HEK293 (cell line): ENCODE results near the gene FARSA.

Experiments
- CTCF ChIA-PET: fragments of 350-600 bp; formaldehyde crosslinking; extraction: SDS; loops from one replicate; lab custom pipeline; 2021; ENCODE audit warnings: antibody characterized with exemption; lab: Yijun Ruan, JAX
- POLR2A ChIA-PET: fragments of 300-600 bp; formaldehyde crosslinking; extraction: SDS; loops from one replicate; lab custom pipeline; 2020; ENCODE audit warnings: antibody characterized with exemption, inconsistent platforms; lab: Yijun Ruan, JAX
- H3K27ac ChIP-seq: fragments of 200-500 bp; sonication (Bioruptor generic); 2 replicates; pipeline ENCODE4 v1.5.1; 2014; ENCODE audit warnings: low read depth, low read length, control low read depth, inconsistent platforms; ENCODE audit errors: extremely low read depth
- H3K36me3 ChIP-seq, 2 experiments: fragments of 200-500 bp in 1 of 2; sonication (Bioruptor generic) in 1 of 2; 1 replicate in 1 of 2; 2 replicates in 1 of 2; pipeline ENCODE4 v1.5.1; 2014 to 2017; ENCODE audit warnings: inconsistent platforms in 2 of 2, low read length in 2 of 2; ENCODE audit not compliant: control insufficient read depth in 2 of 2, insufficient read depth in 1 of 2
- H3K4me1 ChIP-seq: fragments of 200-500 bp; sonication (Bioruptor generic); 2 replicates; pipeline ENCODE4 v1.5.1; 2014; ENCODE audit warnings: mild to moderate bottlenecking, low read length, inconsistent platforms; ENCODE audit not compliant: control insufficient read depth, insufficient read depth
- H3K4me3 ChIP-seq: 2 replicates; pipeline ENCODE4 v1.5.1; 2011; ENCODE audit warnings: low read depth, mild to moderate bottlenecking, control low read depth, low read length, moderate library complexity
- H3K9me3 ChIP-seq: fragments of 200-500 bp; sonication (Bioruptor generic); 2 replicates; pipeline ENCODE4 v1.5.1; 2014; ENCODE audit warnings: low read depth, low read length, inconsistent platforms; ENCODE audit not compliant: control insufficient read depth, insufficient read depth
- EGR2 ChIP-seq: fragments of 450-650 bp; formaldehyde crosslinking; IDR thresholded peaks from 2 replicates; pipeline ENCODE4 v1.5.1; 2016; ENCODE audit warnings: low read depth, missing biosample characterization, missing genetic modification characterization
- GFI1B ChIP-seq: fragments of 450-650 bp; formaldehyde crosslinking; IDR thresholded peaks from 2 replicates; pipeline ENCODE4 v1.5.1; 2016; ENCODE audit warnings: missing biosample characterization, missing genetic modification characterization
- IKZF3 ChIP-seq: fragments of 450-650 bp; IDR thresholded peaks from 2 replicates; pipeline ENCODE4 v1.5.0; 2018; ENCODE audit warnings: missing biosample characterization, mild to moderate bottlenecking, missing genetic modification characterization, moderate library complexity
- KLF8 ChIP-seq: fragments of 450-650 bp; formaldehyde crosslinking; IDR thresholded peaks from 2 replicates; pipeline ENCODE4 v1.5.1; 2016; ENCODE audit warnings: missing biosample characterization, missing genetic modification characterization
- OSR2 ChIP-seq: fragments of 450-650 bp; formaldehyde crosslinking; IDR thresholded peaks from 2 replicates; pipeline ENCODE4 v1.5.1; 2016; ENCODE audit warnings: missing biosample characterization, missing genetic modification characterization
- PRDM10 ChIP-seq: fragments of 450-650 bp; formaldehyde crosslinking; IDR thresholded peaks from 2 replicates; pipeline ENCODE4 v1.5.1; 2016; ENCODE audit warnings: missing biosample characterization, missing genetic modification characterization
- REPIN1 ChIP-seq: fragments of 450-650 bp; formaldehyde crosslinking; IDR thresholded peaks from 2 replicates; pipeline ENCODE4 v1.5.1; 2017; ENCODE audit warnings: missing biosample characterization, missing genetic modification characterization, low read depth
- TSHZ1 ChIP-seq: fragments of 450-650 bp; formaldehyde crosslinking; IDR thresholded peaks from 2 replicates; pipeline ENCODE4 v1.5.1; 2016; ENCODE audit warnings: missing biosample characterization, missing genetic modification characterization, borderline replicate concordance
- WT1 ChIP-seq: fragments of 450-650 bp; formaldehyde crosslinking; IDR thresholded peaks from 2 replicates; pipeline ENCODE4 v1.5.1; 2016; ENCODE audit warnings: missing biosample characterization, missing genetic modification characterization
- ZBTB20 ChIP-seq: fragments of 450-650 bp; formaldehyde crosslinking; IDR thresholded peaks from 2 replicates; pipeline ENCODE4 v1.5.1; 2016; ENCODE audit warnings: missing biosample characterization, missing genetic modification characterization
- ZNF169 ChIP-seq: fragments of 450-650 bp; formaldehyde crosslinking; IDR thresholded peaks from 2 replicates; pipeline ENCODE4 v1.5.1; 2016; ENCODE audit warnings: missing biosample characterization, missing genetic modification characterization
- ZNF18 ChIP-seq: fragments of 450-650 bp; formaldehyde crosslinking; IDR thresholded peaks from 2 replicates; pipeline ENCODE4 v1.5.1; 2016; ENCODE audit warnings: missing biosample characterization, missing genetic modification characterization
- ZNF302 ChIP-seq: fragments of 450-650 bp; formaldehyde crosslinking; IDR thresholded peaks from 2 replicates; pipeline ENCODE4 v1.5.1; 2016; ENCODE audit warnings: missing biosample characterization, missing genetic modification characterization, low read depth
- ZNF366 ChIP-seq: fragments of 450-650 bp; formaldehyde crosslinking; conservative IDR thresholded peaks from 2 replicates; pipeline ENCODE4 v1.5.1; 2016; ENCODE audit warnings: missing biosample characterization, missing genetic modification characterization
- ZNF398 ChIP-seq: fragments of 450-650 bp; formaldehyde crosslinking; IDR thresholded peaks from 2 replicates; pipeline ENCODE4 v1.5.1; 2017; ENCODE audit warnings: missing biosample characterization, missing genetic modification characterization
- ZNF449 ChIP-seq: fragments of 450-650 bp; formaldehyde crosslinking; IDR thresholded peaks from 2 replicates; pipeline ENCODE4 v1.5.1; 2017; ENCODE audit warnings: missing biosample characterization, mild to moderate bottlenecking, missing genetic modification characterization, moderate library complexity
- ZNF488 ChIP-seq: fragments of 450-650 bp; formaldehyde crosslinking; IDR thresholded peaks from 2 replicates; pipeline ENCODE4 v1.5.1; 2016; ENCODE audit warnings: missing biosample characterization, missing genetic modification characterization
- ZNF585B ChIP-seq: fragments of 450-650 bp; formaldehyde crosslinking; IDR thresholded peaks from 2 replicates; pipeline ENCODE4 v1.5.1; 2016; ENCODE audit warnings: missing biosample characterization, missing genetic modification characterization
- ZNF600 ChIP-seq: fragments of 450-650 bp; formaldehyde crosslinking; IDR thresholded peaks from 2 replicates; pipeline ENCODE4 v1.5.1; 2016; ENCODE audit warnings: missing biosample characterization, missing genetic modification characterization
- ZNF76 ChIP-seq: fragments of 450-650 bp; formaldehyde crosslinking; IDR thresholded peaks from 2 replicates; pipeline ENCODE4; 2016; ENCODE audit warnings: low read depth, missing biosample characterization, missing genetic modification characterization, borderline replicate concordance
- ZNF843 ChIP-seq: fragments of 450-650 bp; formaldehyde crosslinking; IDR thresholded peaks from 2 replicates; pipeline ENCODE4 v1.5.1; 2016; ENCODE audit warnings: missing biosample characterization, missing genetic modification characterization

The FARSA gene

GRCh38 chr19:12937093-12937926 lies 3.8 kb upstream of the FARSA start:
- Histone ChIP-seq H3K9me3 (no peaks in the 10 kb centered on the region), H3K36me3 (peaks cover 14 to 35% of the 10 kb centered on the region in 2 experiments; a peak in 2 of 3 replicates), H3K4me3 (peak overlapping the region; percentile 54), H3K27ac (peak overlapping the region; percentile 67; the same call in 1 of the 2 replicates), H3K4me1 (peaks cover 9% of the 10 kb centered on the region)
- ChIA-PET POLR2A (interaction anchor here (0.6 to 2.9 kb wide), 11 partner anchors 9 to 1756 kb away, joined by 3 to 21 read pairs (median 6); partner anchors contain the start of genes DNASE2, GCDH, RAD23A and SYCE2), CTCF (interaction anchor here (0.6 to 2.6 kb wide), 3 partner anchors 16 to 93 kb away, joined by 4 to 11 read pairs (median 4); no protein-coding TSS in a partner anchor)
- TF ChIP-seq ZNF18 (tag by site-specific recombination) (no peak), PRDM10 (tag by site-specific recombination) (peak; percentile 97), ZNF302 (tag by site-specific recombination) (no peak), EGR2 (tag by site-specific recombination) (0 out of 2 replicates have a peak, but pooled peaks have one; percentile 25), REPIN1 (tag by site-specific recombination) (no peak), ZNF76 (tag by site-specific recombination) (no peak), ZNF488 (tag by site-specific recombination) (no peak), KLF8 (0 out of 2 replicates have a peak, but pooled peaks have one; percentile 22), OSR2 (tag by site-specific recombination) (peak; percentile 58), TSHZ1 (tag by site-specific recombination) (no peak), ZBTB20 (tag by site-specific recombination) (peak; percentile 86), WT1 (tag by site-specific recombination) (no peak), ZNF585B (no peak), ZNF449 (tag by site-specific recombination) (no peak), ZNF366 (tag by site-specific recombination) (peak; percentile 52; the same call in 1 of the 2 replicates), GFI1B (tag by site-specific recombination) (no peak), ZNF600 (no peak), ZNF843 (no peak), ZNF398 (peak; percentile 25; the same call in 1 of the 2 replicates), IKZF3 (peak; percentile 60; the same call in 1 of the 2 replicates), ZNF169 (tag by site-specific recombination) (no peak)
